T-helper 2 cell treated with Interferon-gamma antibody and Interleukin-4, amounts not matched to agents 100 ng/mL and 5 ng/mL, for 36 hours (primary cell): ENCODE data around the gene PCDHA2. TPM values are rescaled to one million over a fixed set of nuclear protein-coding genes. Genes with fewer than 3 reads are reported as not detected.

ENCODE experiments used
- intact Hi-C: fragments of 100-400 bp; cut with micrococcal nuclease; formaldehyde crosslinking; loops from one replicate; pipeline ENCODE4 v1.15.1; 2023
- total RNA-seq: library from RNA; stranded (reverse); gene quantifications from 2 replicates; pipeline ENCODE4 v1.2.3, GENCODE V29; 2022

Gene PCDHA2
- total RNA-seq, 1 donor from 2014 or later: not detected

DNA sequence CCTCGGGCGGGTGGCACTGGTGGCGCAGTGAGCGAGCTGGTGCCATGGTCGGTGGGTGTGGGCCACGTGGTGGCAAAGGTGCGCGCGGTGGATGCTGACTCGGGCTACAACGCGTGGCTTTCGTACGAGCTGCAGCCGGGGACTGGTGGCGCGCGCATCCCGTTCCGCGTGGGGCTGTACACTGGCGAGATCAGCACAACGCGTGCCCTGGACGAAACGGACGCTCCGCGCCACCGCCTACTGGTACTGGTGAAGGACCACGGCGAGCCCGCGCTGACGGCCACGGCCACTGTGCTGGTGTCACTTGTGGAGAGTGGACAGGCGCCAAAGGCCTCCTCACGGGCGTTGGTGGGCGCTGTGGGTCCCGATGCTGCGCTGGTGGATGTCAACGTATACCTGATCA is 14.2 kb downstream of the PCDHA2 start:
- intact Hi-C loops: no loop called here

DNA sequence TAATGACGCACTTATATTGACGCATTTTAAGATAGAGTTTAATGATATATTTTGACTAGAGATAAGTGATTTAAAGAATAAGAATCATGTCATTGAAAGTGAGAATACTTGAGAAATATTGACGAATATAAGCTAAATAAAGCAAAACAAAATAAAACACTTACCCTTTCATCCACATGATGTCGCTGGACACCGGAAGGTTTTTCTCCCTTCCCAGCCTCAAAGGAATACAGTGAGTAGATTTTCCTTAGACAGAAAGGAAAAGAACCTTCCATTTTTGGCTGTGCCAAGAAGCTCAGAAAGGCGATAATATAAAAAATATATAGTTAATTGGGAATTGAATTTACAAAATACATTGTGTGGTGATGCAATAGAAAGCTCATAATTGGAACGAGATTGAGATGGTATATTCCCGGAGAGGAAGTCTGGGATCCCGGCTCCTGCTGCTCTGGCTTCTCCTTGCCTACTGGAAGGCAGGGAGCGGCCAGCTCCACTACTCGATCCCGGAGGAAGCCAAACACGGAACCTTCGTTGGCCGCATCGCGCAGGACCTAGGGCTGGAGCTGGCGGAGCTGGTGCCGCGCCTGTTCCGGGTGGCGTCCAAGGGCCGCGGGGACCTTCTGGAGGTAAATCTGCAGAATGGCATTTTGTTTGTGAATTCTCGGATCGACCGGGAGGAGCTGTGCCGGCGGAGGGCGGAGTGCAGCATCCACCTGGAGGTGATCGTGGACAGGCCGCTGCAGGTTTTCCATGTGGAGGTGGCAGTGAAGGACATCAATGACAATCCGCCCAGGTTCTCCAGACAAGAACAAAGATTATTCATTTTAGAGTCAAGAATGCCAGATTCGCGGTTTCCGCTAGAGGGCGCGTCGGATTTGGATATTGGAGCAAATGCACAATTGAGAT is 27.0 kb downstream of the PCDHA2 start, which contains the start of gene PCDHA5:
Gene PCDHA5, plus strand, starts transcription at position 239 of the 906 bp plus-strand sequence.
- intact Hi-C loops: loop anchor here (10.0 kb wide), 1 partner anchor 223 kb away; no protein-coding TSS in a partner anchor

DNA sequence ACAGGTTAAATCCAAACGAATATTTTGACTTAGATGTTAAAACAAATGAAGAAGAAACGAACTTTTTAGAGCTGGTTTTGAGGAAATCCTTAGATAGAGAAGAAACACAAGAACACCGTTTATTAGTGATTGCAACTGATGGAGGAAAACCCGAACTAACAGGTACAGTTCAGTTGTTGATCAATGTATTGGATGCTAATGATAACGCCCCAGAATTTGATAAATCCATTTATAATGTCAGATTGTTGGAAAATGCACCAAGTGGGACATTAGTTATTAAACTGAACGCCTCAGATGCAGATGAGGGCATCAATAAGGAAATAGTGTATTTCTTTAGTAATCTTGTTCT is 27.6 kb downstream of the PCDHA2 start:
- intact Hi-C loops: loop anchor here (10.0 kb wide), 1 partner anchor 223 kb away; no protein-coding TSS in a partner anchor

DNA sequence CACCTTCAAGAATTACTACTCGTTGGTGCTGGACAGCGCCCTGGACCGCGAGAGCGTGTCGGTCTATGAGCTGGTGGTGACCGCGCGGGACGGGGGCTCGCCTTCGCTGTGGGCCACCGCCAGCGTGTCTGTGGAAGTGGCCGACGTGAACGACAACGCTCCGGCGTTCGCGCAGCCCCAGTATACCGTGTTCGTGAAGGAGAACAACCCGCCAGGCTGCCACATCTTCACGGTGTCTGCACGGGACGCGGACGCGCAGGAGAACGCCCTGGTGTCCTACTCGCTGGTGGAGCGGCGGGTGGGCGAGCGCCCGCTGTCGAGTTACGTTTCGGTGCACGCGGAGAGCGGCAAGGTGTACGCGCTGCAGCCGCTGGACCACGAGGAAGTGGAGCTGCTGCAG is 28.3 kb downstream of the PCDHA2 start:
- intact Hi-C loops: loop anchor here (10.0 kb wide), 1 partner anchor 222 kb away; no protein-coding TSS in a partner anchor

DNA sequence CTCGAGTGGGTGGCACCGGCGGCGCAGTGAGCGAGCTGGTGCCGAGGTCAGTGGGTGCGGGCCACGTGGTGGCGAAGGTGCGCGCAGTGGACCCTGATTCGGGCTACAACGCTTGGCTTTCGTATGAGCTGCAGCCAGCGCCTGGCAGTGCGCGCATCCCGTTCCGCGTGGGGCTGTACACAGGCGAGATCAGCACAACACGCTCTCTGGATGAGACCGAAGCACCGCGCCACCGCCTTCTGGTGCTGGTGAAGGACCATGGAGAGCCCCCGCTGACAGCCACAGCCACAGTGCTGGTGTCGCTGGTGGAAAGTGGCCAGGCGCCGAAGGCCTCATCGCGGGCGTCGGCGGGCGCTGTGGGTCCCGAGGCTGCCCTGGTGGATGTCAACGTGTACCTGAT is 28.8 kb downstream of the PCDHA2 start:
- intact Hi-C loops: loop anchor here (10.0 kb wide), 1 partner anchor 221 kb away; no protein-coding TSS in a partner anchor

DNA sequence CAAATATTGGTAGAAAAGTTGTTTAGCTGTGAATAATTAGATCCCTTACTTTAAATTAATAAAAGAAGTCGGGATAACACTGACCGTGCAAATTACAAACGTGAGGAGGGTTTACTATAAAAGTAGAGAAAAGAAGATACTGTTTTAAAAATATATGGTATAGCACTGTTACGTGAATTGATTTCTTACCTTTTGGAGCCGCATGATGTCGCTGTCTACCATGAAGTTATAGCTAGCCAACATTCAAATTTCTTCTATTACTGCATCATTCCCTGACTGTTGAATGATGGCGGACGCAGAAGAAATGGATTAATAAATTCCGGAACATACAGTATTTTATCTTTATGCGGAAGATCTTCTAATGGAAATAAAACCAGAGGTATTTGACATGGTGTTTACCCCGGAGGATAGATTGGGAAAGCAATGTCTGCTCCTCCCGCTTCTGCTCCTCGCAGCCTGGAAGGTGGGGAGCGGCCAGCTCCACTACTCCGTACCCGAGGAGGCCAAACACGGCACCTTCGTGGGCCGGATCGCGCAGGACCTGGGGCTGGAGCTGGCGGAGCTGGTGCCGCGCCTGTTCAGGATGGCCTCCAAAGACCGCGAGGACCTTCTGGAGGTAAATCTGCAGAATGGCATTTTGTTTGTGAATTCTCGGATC is 33.2 kb downstream of the PCDHA2 start, which contains the start of gene PCDHA6:
Gene PCDHA6, plus strand, starts transcription at position 257 of the 658 bp plus-strand sequence. Its CDS starts 132 bp downstream, at position 389.
- intact Hi-C loops: loop anchor here (10.0 kb wide), 1 partner anchor 217 kb away; no protein-coding TSS in a partner anchor

DNA sequence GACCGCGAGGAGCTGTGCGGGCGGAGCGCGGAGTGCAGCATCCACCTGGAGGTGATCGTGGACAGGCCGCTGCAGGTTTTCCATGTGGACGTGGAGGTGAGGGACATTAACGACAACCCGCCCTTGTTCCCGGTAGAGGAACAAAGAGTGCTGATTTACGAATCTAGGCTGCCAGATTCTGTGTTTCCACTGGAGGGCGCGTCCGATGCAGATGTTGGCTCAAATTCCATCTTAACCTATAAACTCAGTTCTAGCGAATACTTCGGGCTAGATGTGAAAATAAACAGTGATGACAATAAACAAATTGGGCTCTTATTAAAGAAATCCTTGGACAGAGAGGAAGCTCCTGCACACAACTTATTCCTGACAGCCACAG is 33.7 kb downstream of the PCDHA2 start:
- intact Hi-C loops: loop anchor here (10.0 kb wide), 1 partner anchor 216 kb away; no protein-coding TSS in a partner anchor

DNA sequence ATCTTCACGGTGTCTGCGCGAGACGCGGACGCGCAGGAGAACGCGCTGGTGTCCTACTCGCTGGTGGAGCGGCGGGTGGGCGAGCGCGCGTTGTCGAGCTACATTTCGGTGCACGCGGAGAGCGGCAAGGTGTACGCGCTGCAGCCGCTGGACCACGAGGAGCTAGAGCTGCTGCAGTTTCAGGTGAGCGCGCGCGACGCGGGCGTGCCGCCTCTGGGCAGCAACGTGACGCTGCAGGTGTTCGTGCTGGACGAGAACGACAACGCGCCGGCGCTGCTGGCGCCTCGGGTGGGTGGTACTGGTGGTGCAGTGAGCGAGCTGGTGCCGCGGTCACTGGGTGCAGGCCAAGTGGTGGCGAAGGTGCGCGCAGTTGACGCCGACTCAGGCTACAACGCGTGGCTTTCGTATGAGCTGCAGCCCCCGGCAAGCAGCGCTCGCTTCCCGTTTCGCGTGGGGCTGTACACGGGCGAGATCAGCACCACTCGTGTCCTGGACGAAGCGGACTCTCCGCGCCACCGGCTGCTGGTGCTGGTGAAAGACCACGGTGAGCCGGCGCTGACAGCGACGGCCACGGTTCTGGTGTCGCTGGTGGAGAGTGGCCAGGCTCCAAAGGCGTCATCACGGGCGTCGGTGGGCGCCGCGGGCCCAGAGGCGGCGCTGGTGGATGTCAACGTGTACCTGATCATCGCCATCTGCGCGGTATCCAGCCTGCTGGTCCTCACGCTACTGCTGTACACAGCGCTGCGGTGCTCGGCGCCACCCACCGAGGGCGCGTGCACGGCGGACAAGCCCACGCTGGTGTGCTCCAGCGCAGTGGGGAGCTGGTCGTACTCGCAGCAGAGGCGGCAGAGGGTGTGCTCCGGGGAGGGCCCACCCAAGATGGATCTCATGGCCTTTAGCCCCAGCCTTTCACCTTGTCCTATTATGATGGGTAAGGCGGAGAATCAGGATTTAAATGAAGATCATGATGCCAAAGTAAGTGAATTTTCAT is 35.2 kb downstream of the PCDHA2 start:
- intact Hi-C loops: loop anchor here (10.0 kb wide), 1 partner anchor 215 kb away; no protein-coding TSS in a partner anchor

DNA sequence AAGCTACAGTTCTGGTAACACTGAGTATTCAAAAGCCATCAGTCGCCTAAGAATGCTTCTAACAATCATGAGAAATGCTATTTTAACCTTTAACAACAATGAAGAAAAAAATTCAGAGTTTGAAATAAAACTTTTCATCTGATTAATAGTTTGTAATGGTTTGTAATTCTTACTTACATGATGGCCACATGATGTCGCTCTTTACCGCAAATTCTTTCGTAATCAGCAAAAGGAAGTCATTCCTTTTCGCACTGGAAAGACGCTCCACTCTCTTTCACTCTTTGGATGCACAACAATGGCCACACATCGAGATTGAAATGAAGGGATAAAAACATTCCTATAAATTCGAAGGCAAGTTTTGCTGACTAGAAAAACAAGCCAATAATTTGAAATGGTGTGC is 39.3 kb downstream of the PCDHA2 start, which contains the start of gene PCDHA7:
Gene PCDHA7, plus strand, starts transcription at position 277 of the 400 bp plus-strand sequence. Its CDS starts 115 bp downstream, at position 392.
- intact Hi-C loops: no loop called here

DNA sequence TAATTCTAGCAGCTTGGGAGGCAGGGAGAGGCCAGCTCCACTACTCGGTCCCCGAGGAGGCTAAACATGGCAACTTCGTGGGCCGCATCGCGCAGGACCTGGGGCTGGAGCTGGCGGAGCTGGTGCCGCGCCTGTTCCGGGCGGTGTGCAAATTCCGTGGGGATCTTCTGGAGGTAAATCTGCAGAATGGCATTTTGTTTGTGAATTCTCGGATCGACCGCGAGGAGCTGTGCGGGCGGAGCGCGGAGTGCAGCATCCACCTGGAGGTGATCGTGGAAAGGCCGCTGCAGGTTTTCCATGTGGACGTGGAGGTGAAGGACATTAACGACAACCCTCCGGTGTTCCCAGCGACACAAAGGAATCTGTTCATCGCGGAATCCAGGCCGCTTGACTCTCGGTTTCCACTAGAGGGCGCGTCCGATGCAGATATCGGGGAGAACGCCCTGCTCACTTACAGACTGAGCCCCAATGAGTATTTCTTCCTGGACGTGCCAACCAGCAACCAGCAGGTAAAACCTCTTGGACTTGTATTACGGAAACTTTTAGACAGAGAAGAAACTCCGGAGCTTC is 39.9 kb downstream of the PCDHA2 start:
- intact Hi-C loops: loop anchor here (5.0 kb wide), 1 partner anchor 48 kb away; the partner anchor contains the start of gene PCDHA13

DNA sequence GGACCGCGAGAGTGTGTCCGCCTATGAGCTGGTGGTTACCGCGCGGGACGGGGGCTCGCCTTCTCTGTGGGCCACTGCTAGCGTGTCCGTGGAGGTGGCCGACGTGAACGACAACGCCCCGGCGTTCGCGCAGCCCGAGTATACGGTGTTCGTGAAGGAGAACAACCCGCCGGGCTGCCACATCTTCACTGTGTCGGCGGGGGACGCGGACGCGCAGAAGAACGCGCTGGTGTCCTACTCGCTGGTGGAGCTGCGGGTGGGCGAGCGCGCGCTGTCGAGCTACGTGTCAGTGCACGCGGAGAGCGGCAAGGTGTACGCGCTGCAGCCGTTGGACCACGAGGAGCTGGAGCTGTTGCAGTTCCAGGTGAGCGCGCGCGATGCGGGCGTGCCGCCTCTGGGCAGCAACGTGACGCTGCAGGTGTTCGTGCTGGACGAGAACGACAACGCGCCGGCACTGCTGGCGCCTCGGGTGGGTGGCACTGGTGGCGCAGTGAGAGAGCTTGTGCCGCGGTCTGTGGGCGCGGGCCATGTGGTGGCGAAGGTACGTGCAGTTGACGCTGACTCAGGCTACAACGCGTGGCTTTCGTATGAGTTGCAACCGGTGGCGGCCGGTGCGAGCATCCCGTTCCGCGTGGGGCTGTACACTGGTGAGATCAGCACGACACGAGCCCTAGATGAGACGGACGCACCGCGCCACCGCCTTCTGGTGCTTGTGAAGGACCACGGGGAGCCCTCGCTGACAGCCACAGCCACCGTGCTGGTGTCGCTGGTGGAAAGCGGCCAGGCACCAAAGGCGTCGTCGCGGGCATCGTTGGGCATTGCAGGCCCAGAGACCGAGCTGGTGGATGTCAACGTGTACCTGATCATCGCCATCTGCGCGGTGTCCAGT is 41.2 kb downstream of the PCDHA2 start:
- intact Hi-C loops: loop anchor here (5.0 kb wide), 1 partner anchor 46 kb away; the partner anchor contains the start of gene PCDHA13

DNA sequence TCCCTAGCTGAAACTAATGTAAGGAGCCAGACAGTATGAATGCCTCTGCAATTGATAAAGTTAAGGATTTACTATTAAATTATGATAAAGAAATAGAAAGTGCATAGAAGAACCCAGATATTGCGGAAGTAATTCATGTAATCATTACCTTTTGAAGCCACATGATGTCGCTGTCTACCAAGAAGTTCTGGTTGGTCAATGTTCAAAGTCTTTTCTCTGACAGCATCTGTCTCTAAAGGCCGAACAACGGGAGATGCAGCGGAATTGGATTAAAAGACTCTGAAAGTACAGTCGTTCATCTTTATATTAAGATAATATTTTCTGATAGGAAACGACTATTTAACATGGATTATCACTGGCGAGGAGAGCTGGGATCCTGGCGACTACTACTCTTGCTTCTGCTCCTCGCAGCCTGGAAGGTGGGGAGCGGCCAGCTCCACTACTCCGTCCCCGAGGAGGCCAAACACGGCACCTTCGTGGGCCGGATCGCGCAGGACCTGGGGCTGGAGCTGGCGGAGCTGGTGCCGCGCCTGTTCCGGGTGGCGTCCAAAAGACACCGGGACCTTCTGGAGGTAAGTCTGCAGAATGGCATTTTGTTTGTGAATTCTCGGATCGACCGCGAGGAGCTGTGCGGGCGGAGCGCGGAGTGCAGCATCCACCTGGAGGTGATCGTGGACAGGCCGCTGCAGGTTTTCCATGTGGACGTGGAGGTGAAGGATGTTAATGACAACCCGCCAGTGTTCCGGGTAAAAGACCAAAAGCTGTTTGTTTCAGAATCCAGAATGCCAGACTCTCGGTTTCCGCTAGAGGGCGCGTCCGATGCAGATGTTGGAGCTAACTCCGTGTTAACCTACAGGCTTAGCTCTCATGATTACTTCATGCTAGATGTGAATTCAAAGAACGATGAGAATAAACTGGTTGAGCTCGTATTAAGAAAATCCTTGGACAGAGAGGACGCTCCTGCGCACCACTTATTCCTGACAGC is 46.6 kb downstream of the PCDHA2 start, which contains the start of gene PCDHA8:
Gene PCDHA8, plus strand, starts transcription at position 210 of the 985 bp plus-strand sequence. Its CDS starts 135 bp downstream, at position 345.
- intact Hi-C loops: loop anchor here (1.0 to 5.0 kb wide), 2 partner anchors 39 to 200 kb away; partner anchors contain the start of gene PCDHA3

DNA sequence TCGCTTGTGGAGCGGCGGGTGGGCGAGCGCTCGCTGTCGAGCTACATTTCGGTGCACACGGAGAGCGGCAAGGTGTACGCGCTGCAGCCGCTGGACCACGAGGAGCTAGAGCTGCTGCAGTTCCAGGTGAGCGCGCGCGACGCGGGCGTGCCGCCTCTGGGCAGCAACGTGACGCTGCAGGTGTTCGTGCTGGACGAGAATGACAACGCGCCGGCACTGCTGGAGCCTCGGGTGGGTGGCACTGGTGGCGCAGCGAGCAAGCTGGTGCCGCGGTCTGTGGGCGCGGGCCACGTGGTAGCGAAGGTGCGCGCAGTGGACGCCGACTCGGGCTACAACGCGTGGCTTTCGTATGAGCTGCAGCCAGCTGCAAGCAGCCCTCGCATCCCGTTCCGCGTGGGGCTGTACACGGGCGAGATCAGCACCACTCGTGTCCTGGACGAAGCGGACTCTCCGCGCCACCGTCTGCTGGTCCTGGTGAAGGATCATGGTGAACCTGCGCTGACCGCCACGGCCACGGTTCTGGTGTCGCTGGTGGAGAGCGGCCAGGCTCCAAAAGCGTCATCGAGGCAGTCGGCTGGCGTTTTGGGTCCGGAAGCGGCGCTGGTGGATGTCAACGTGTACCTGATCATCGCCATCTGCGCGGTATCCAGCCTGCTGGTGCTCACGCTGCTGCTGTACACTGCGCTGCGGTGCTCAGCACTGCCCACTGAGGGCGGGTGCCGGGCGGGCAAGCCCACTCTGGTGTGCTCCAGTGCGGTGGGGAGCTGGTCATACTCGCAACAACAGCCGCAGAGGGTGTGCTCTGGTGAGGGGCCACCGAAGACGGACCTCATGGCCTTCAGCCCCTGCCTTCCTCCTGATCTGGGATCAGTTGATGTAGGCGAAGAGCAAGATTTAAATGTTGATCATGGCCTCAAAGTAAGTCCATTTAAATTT is 48.4 kb downstream of the PCDHA2 start:
- intact Hi-C loops: loop anchor here (5.0 kb wide), 1 partner anchor 41 kb away; the partner anchor contains the start of gene PCDHA3
